ENCODE results near the gene YWHAB. TPM values are rescaled to one million over a fixed set of nuclear protein-coding genes. Genes with fewer than 3 reads are reported as not detected.

YWHAB gene
- total RNA-seq, 1 donor from 2014 or later = 181 TPM

DNA sequence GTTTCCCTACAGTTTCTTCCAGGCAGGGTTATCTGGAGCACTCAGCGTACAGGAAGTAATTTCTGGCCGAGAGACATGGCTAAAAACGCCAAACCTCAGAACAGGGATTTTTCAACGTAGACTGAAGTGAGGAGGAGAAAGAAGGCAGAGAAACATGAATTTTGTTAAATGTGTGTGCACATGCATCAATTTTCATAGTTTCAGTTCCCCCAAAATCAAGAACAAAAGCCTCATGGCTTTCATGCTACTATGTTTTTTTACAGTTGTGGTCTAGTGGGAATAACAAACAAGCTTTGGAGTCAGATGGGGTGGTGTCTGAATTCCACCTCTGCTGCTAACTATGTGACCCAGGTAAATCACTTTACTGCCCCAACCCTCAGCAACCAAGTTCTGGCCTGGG lies 69.8 kb downstream of the YWHAB start:
- DNase-seq = no peak
- Mint-ChIP-seq H3K9me3 (ENCODE audit: unreplicated experiment) (no peaks in the 10 kb centered on the region), H3K27me3 (ENCODE audit: unreplicated experiment) (no peaks in the 10 kb centered on the region), H3K4me3 (ENCODE audit: unreplicated experiment) (no peak overlapping the region), H3K27ac (ENCODE audit: unreplicated experiment) (no peak overlapping the region), H3K4me1 (ENCODE audit: low read depth, unreplicated experiment) (peaks cover 11% of the 10 kb centered on the region), H3K36me3 (ENCODE audit: unreplicated experiment) (no peaks in the 10 kb centered on the region)
- TF ChIP-seq, protein P1, sequence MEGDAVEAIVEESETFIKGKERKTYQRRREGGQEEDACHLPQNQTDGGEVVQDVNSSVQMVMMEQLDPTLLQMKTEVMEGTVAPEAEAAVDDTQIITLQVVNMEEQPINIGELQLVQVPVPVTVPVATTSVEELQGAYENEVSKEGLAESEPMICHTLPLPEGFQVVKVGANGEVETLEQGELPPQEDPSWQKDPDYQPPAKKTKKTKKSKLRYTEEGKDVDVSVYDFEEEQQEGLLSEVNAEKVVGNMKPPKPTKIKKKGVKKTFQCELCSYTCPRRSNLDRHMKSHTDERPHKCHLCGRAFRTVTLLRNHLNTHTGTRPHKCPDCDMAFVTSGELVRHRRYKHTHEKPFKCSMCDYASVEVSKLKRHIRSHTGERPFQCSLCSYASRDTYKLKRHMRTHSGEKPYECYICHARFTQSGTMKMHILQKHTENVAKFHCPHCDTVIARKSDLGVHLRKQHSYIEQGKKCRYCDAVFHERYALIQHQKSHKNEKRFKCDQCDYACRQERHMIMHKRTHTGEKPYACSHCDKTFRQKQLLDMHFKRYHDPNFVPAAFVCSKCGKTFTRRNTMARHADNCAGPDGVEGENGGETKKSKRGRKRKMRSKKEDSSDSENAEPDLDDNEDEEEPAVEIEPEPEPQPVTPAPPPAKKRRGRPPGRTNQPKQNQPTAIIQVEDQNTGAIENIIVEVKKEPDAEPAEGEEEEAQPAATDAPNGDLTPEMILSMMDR (IDR thresholded peaks at IDR 0.05; ENCODE audit: partially characterized antibody, unreplicated experiment) = no peak

DNA sequence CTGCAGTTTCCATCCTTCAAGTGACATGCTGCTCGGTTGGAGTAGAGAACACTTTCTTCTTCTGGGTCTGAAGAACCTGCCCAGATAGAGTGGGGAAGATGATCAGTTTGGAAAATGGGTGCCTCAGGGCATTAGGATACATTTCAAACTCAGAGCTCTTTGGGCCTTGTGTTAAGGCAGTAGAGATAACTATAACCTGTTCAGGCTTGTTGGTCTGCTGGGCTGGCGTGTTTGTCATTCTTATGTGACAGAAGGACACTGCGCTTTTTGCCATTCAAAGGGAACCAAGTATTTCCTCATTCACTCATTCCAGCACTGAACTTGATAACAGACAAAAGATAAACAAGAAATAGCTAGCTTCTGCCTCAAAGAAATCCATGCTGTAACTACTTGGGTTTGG lies 70.9 kb downstream of the YWHAB start:
- H3K27me3 Mint-ChIP-seq (ENCODE audit: unreplicated experiment) = no peaks in the 10 kb centered on the region
- no peak overlapping the region for H3K4me3 Mint-ChIP-seq (ENCODE audit: unreplicated experiment)
- H3K9me3 Mint-ChIP-seq (ENCODE audit: unreplicated experiment) = no peaks in the 10 kb centered on the region
- H3K4me1 Mint-ChIP-seq (ENCODE audit: low read depth, unreplicated experiment) = peaks cover 11% of the 10 kb centered on the region
- TF ChIP-seq, protein P1 (IDR thresholded peaks at IDR 0.05; ENCODE audit: partially characterized antibody, unreplicated experiment) = no peak
- DNase-seq = no peak
- H3K36me3 Mint-ChIP-seq (ENCODE audit: unreplicated experiment) = no peaks in the 10 kb centered on the region
- no peak overlapping the region for H3K27ac Mint-ChIP-seq (ENCODE audit: unreplicated experiment)

Other genes starting within 250 kb of the YWHAB start
- 3.1 TPM for gene ADA, start 234.0 kb upstream of the YWHAB start, total RNA-seq (ENCODE audit: unreplicated experiment)
- not detected for gene CCN5, start 170.3 kb upstream of the YWHAB start, total RNA-seq (ENCODE audit: unreplicated experiment)
- gene KCNK15, start 139.8 kb upstream of the YWHAB start, total RNA-seq (ENCODE audit: unreplicated experiment) = 0.22 TPM
- 96.1 TPM for gene RIMS4, start 75.2 kb upstream of the YWHAB start, total RNA-seq (ENCODE audit: unreplicated experiment)
- 27.7 TPM for gene PABPC1L, start 24.4 kb downstream of the YWHAB start, total RNA-seq (ENCODE audit: unreplicated experiment)
- gene TOMM34, start 74.7 kb downstream of the YWHAB start, total RNA-seq (ENCODE audit: unreplicated experiment) = 10.8 TPM
- gene STK4, start 80.8 kb downstream of the YWHAB start, total RNA-seq (ENCODE audit: unreplicated experiment) = 32.6 TPM
- gene KCNS1, start 215.4 kb downstream of the YWHAB start, total RNA-seq (ENCODE audit: unreplicated experiment) = not detected
- gene WFDC5, start 229.5 kb downstream of the YWHAB start, total RNA-seq (ENCODE audit: unreplicated experiment) = not detected
- not detected for gene WFDC12, start 238.8 kb downstream of the YWHAB start, total RNA-seq (ENCODE audit: unreplicated experiment)